K562 (cell line): ENCODE data around the gene BTBD1. TPM values are rescaled to one million over a fixed set of nuclear protein-coding genes. Genes with fewer than 3 reads are reported as not detected.

Experiments
- ATAC-seq: fragments of 200-7000 bp; cut with Tn5 transposase; 3 replicates; pipeline ENCODE4 v1.9.1; 2020; ENCODE audit warnings: moderate library complexity
- BruUV-seq: library from RNA; stranded (reverse); fragments of 400-500 nt; replicated peaks from 2 replicates; lab custom pipeline; 2021; lab: Mats Ljungman, UMichigan
- CTCF ChIA-PET: fragments of 300-600 bp; formaldehyde crosslinking; extraction: SDS; loops from one replicate; lab custom pipeline; 2021; ENCODE audit warnings: low intra/inter-chr PET ratio; lab: Yijun Ruan, JAX
- POLR2A ChIA-PET: fragments of 300-600, 350-650 bp; sonication (Branson Sonifier 250); formaldehyde crosslinking; extraction: SDS; loops from one replicate; lab custom pipeline; 2021; ENCODE audit warnings: antibody characterized with exemption, inconsistent platforms; lab: Yijun Ruan, JAX
- DNase-seq, 4 experiments: peaks; one replicate each; pipeline versions ENCODE4 v3.0.0 to v3.0.0-alpha.2; 2011 to 2018; ENCODE audit warnings: low spot score in 3 of 4, mixed read lengths in 3 of 4; ENCODE audit errors: extremely low read depth in 1 of 4
- FAIRE-seq: peaks from 2 replicates; lab custom pipeline; 2011; peaks lifted over from hg19 to GRCh38; lab: Jason Lieb, UNC
- H2AFZ ChIP-seq: 2 replicates; pipeline ENCODE4 v1.6.0; 2011; ENCODE audit warnings: low read depth, low read length, control low read depth, inconsistent platforms
- H3K27ac ChIP-seq: fragments of 200-600 bp; 3 replicates; pipeline ENCODE4 v1.8.0; 2011; ENCODE audit warnings: low read depth, mild to moderate bottlenecking, control low read depth, inconsistent platforms, low read length, moderate library complexity, mixed read lengths; ENCODE audit errors: extremely low read depth
- H3K27me3 ChIP-seq, 2 experiments: fragments of 300-600 bp in 1 of 2; 2 replicates in 1 of 2; 3 replicates in 1 of 2; pipeline versions ENCODE4 v1.6.0 to v1.8.0; 2011; ENCODE audit warnings: inconsistent platforms in 2 of 2, low read length in 2 of 2, mild to moderate bottlenecking in 1 of 2, mixed read lengths in 1 of 2, moderate library complexity in 1 of 2; ENCODE audit not compliant: control insufficient read depth in 2 of 2, insufficient read depth in 2 of 2
- H3K36me3 ChIP-seq: fragments of 300-600 bp; 3 replicates; pipeline ENCODE4 v1.8.0; 2011; ENCODE audit warnings: mild to moderate bottlenecking, low read length, inconsistent platforms; ENCODE audit not compliant: control insufficient read depth, insufficient read depth
- H3K4me1 ChIP-seq, 2 experiments: fragments of 200-600 bp in 1 of 2; replicated peaks in 1 of 2; 2 replicates in 1 of 2; 3 replicates in 1 of 2; pipeline versions ENCODE4 v1.5.1 to v1.8.0; 2011; ENCODE audit warnings: inconsistent platforms in 2 of 2, low read length in 2 of 2, mild to moderate bottlenecking in 1 of 2, mixed read lengths in 1 of 2, moderate library complexity in 1 of 2; ENCODE audit not compliant: control insufficient read depth in 2 of 2, insufficient read depth in 2 of 2
- H3K4me2 ChIP-seq: 2 replicates; pipeline ENCODE4 v1.6.1; 2011; ENCODE audit warnings: low read length, control low read depth, inconsistent platforms, mixed read lengths; ENCODE audit not compliant: insufficient read depth
- H3K4me3 ChIP-seq: fragments of 200-600 bp; sonication (generic), shearing (Covaris generic); 2 replicates; pipeline ENCODE4 v1.5.1; 2016; ENCODE audit warnings: control low read depth, inconsistent platforms
- H3K79me2 ChIP-seq: fragments of 200-600 bp; 3 replicates; pipeline ENCODE4 v1.8.0; 2011; ENCODE audit warnings: low read length, inconsistent platforms; ENCODE audit not compliant: control insufficient read depth, insufficient read depth
- H3K9ac ChIP-seq, 2 experiments: 2 replicates each; pipeline versions ENCODE4 v1.6.0 to v1.6.1; 2011; ENCODE audit warnings: low read depth in 2 of 2, low read length in 2 of 2, control low read depth in 1 of 2, inconsistent platforms in 1 of 2, mild to moderate bottlenecking in 1 of 2, mixed read lengths in 1 of 2; ENCODE audit not compliant: insufficient read depth in 1 of 2
- H3K9me1 ChIP-seq: one replicate; pipeline ENCODE4 v1.6.0; 2011; ENCODE audit warnings: inconsistent platforms, mild to moderate bottlenecking, low read length, moderate library complexity; ENCODE audit not compliant: control insufficient read depth, insufficient read depth
- H3K9me3 ChIP-seq: replicated peaks from 2 replicates; pipeline ENCODE4 v1.5.1; 2011; ENCODE audit warnings: low read depth, low read length, inconsistent platforms; ENCODE audit not compliant: control insufficient read depth, insufficient read depth
- H4K20me1 ChIP-seq: replicated peaks from 2 replicates; pipeline ENCODE4 v1.6.1; 2011; ENCODE audit warnings: low read length, inconsistent platforms, mixed read lengths; ENCODE audit not compliant: control insufficient read depth, insufficient read depth
- CREM ChIP-seq: IDR thresholded peaks from 2 replicates; pipeline ENCODE4 v1.6.1; 2014; ENCODE audit warnings: antibody characterized with exemption, low read depth
- E2F3 ChIP-seq: fragments of 250-450 bp; sonication (Bioruptor Pico); IDR thresholded peaks from 2 replicates; pipeline ENCODE4 v1.4.0; 2020; ENCODE audit warnings: mild to moderate bottlenecking
- EHMT2 ChIP-seq: fragments of 450-650 bp; IDR thresholded peaks from 2 replicates; pipeline ENCODE4 v1.6.1; 2018; ENCODE audit warnings: antibody characterized with exemption
- FOXJ2 ChIP-seq: fragments of 200-800 bp; sonication (Bioruptor generic); IDR thresholded peaks from 2 replicates; pipeline ENCODE4 v1.6.1; 2016; ENCODE audit warnings: missing genetic modification characterization, missing compliant biosample characterization
- GABPB2 ChIP-seq: fragments of 250-450 bp; sonication (Bioruptor Pico); conservative IDR thresholded peaks from 2 replicates; pipeline ENCODE4 v1.5.1; 2021; ENCODE audit warnings: mild to moderate bottlenecking
- GTF2A2 ChIP-seq: IDR thresholded peaks from 2 replicates; pipeline ENCODE4 v1.6.1; 2016; ENCODE audit warnings: mild to moderate bottlenecking, missing genetic modification characterization, missing compliant biosample characterization
- HBP1 ChIP-seq: fragments of 450-650 bp; formaldehyde crosslinking; IDR thresholded peaks from 2 replicates; pipeline ENCODE4 v1.4.0; 2022; ENCODE audit warnings: missing genetic modification characterization
- HDAC1 ChIP-seq, 2 experiments: fragments of 450-650 bp; IDR thresholded peaks; 2 replicates each; pipeline ENCODE4 v1.6.1; 2016 to 2017; ENCODE audit warnings: inconsistent platforms in 1 of 2, mild to moderate bottlenecking in 1 of 2, moderate library complexity in 1 of 2
- KAT8 ChIP-seq: fragments of 450-650 bp; IDR thresholded peaks from 2 replicates; pipeline ENCODE4 v1.6.1; 2016; ENCODE audit warnings: low read depth, mild to moderate bottlenecking
- POU5F1 ChIP-seq: fragments of 150-350 bp; IDR thresholded peaks from 2 replicates; pipeline ENCODE4 v1.6.1; 2014; ENCODE audit warnings: borderline replicate concordance, low read length, low read depth, mild to moderate bottlenecking; ENCODE audit not compliant: partially characterized antibody
- PURB ChIP-seq: sonication (generic); formaldehyde crosslinking; IDR thresholded peaks from 2 replicates; pipeline ENCODE4 v1.9.0; 2021; ENCODE audit warnings: low read depth, mild to moderate bottlenecking, missing genetic modification reagents
- SMARCA5 ChIP-seq: fragments of 450-650 bp; IDR thresholded peaks from 2 replicates; pipeline ENCODE4 v1.6.1; 2016
- SRF ChIP-seq, 2 experiments: fragments of 250-450, 450-650 bp in 1 of 2; sonication (Bioruptor Pico) in 1 of 2; sonication (generic) in 1 of 2; formaldehyde crosslinking; IDR thresholded peaks; 2 replicates each; pipeline versions ENCODE4 v1.5.0 to v1.5.1; 2020 to 2022; ENCODE audit warnings: mild to moderate bottlenecking in 1 of 2, missing genetic modification reagents in 1 of 2
- TCF7 ChIP-seq: sonication (generic); IDR thresholded peaks from 2 replicates; pipeline ENCODE4 v1.6.1; 2016; ENCODE audit warnings: antibody characterized with exemption, borderline replicate concordance
- TFAM ChIP-seq: fragments of 250-450 bp; sonication (Bioruptor Pico); conservative IDR thresholded peaks from 2 replicates; pipeline ENCODE4 v1.5.0; 2021; ENCODE audit warnings: mild to moderate bottlenecking, moderate library complexity
- XRCC3 ChIP-seq: fragments of 450-650 bp; IDR thresholded peaks from 2 replicates; pipeline ENCODE4 v1.6.1; 2017; ENCODE audit warnings: mild to moderate bottlenecking, moderate library complexity
- ZBTB12 ChIP-seq: fragments of 250-450 bp; sonication (Bioruptor Pico); IDR thresholded peaks from 2 replicates; pipeline ENCODE4 v1.4.0; 2020
- ZNF282 ChIP-seq: sonication (generic); formaldehyde crosslinking; IDR thresholded peaks from 2 replicates; pipeline ENCODE4 v1.8.1; 2023; ENCODE audit warnings: missing genetic modification reagents
- ZNF347 ChIP-seq: fragments of 450-650 bp; formaldehyde crosslinking; IDR thresholded peaks from 2 replicates; pipeline ENCODE4 v1.4.0; 2020; ENCODE audit warnings: low read depth, mild to moderate bottlenecking, moderate library complexity
- ZNF436 ChIP-seq: fragments of 250-450, 450-650 bp; sonication (Bioruptor Pico); formaldehyde crosslinking; IDR thresholded peaks from 2 replicates; pipeline ENCODE4 v1.7.0; 2020; ENCODE audit warnings: mild to moderate bottlenecking
- ZNF57 ChIP-seq: fragments of 450-650 bp; formaldehyde crosslinking; IDR thresholded peaks from 2 replicates; pipeline ENCODE4 v1.4.0; 2020; ENCODE audit warnings: mild to moderate bottlenecking, moderate library complexity
- ZNF707 ChIP-seq: fragments of 250-450 bp; sonication (Bioruptor Pico); conservative IDR thresholded peaks from 2 replicates; pipeline ENCODE4 v1.8.0; 2022; ENCODE audit warnings: inconsistent platforms, mild to moderate bottlenecking, moderate library complexity
- ZNF785 ChIP-seq: fragments of 250-450 bp; sonication (Bioruptor Pico); IDR thresholded peaks from 2 replicates; pipeline ENCODE4 v1.4.0; 2020; ENCODE audit warnings: mild to moderate bottlenecking
- WGBS: fragments of 100-300 bp; shearing (Covaris generic); methylation state at CpG from one replicate; pipeline ENCODE4 v1.1.6; 2016; ENCODE audit warnings: low coverage, mixed read lengths; ENCODE audit not compliant: insufficient coverage; ENCODE audit errors: missing lambda C conversion rate; 5-methylcytosine and 5-hydroxymethylcytosine counted together
- in situ Hi-C: fragments of 300-500 bp; cut with MboI; formaldehyde crosslinking; loops from 4 replicates; pipeline ENCODE4 v1.15.0; 2018; ENCODE audit warnings: inconsistent platforms, mixed read lengths
- intact Hi-C: fragments of 100-400 bp; cut with micrococcal nuclease; formaldehyde crosslinking; loops from 2 replicates; pipeline ENCODE4 v1.14.2; 2022
- polyA plus RNA-seq, 8 experiments: library from polyadenylated mRNA; depleted of rRNA in 4 of 8; stranded (reverse) in 5 of 8; unstranded in 3 of 8; fragments of >200 nt; fragmentation: Nextera tagmentation in 2 of 8; fragmentation: Illumina TruSeq in 1 of 8; extraction: Ambion mirVana in 2 of 8; extraction: Trizol in 1 of 8; gene quantifications; 2 replicates each; pipeline versions ENCODE4 v1.2.1 to v1.2.3, GENCODE V29; 2011 to 2014; ENCODE audit warnings: inconsistent platforms in 1 of 8, missing spikeins in 1 of 8
- total RNA-seq, 7 experiments: library from RNA; depleted of rRNA in 6 of 7; stranded (reverse); fragments of >200 nt in 6 of 7; fragmentation: Illumina TruSeq in 2 of 7; extraction: Trizol in 2 of 7; gene quantifications; 2 replicates each; pipeline versions ENCODE4 v1.2.1 to v1.2.3, GENCODE V29; 2011 to 2021; ENCODE audit warnings: low replicate concordance in 1 of 7

The BTBD1 gene
- total and polyA plus RNA-seq, 9 of the 15 experiments (the other 6 are each of a cell fraction or from before 2014, with no cell fraction given): 19.4 to 106 (median 90.4) TPM

DNA sequence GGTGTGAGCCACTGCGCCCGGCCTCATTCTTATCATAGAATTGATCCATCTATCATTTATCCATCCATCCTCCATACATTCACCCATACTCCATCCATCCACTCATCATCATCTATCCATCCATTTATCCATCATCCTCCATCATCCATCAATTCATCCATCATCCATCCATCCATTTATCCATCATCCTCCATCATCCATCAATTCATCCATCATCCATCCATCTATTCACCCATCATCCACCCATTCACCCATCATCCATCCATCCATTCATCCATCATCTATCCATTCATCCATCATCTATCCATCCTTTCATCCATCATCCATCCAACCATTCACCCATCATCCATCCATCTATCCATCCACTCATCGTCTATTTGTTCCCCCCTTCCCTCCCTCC is 44.1 kb upstream of the BTBD1 start (continued):
- TF ChIP-seq ZNF347 (no peak), TFAM (CRISPR knock-in tag) (no peak), TCF7 (no peak), GABPB2 (CRISPR knock-in tag) (no peak), ZNF707 (no peak), ZNF436 (no peak), HDAC1 (IDR thresholded peaks at IDR 0.05) (peak in 1 of 2 experiments; percentile 71; a peak in 2 of 4 replicates), HBP1 (CRISPR knock-in tag) (0 out of 2 replicates have a peak, but pooled peaks have one; percentile 19), EHMT2 (peak; percentile 70), POU5F1 (no peak), CREM (no peak)

DNA sequence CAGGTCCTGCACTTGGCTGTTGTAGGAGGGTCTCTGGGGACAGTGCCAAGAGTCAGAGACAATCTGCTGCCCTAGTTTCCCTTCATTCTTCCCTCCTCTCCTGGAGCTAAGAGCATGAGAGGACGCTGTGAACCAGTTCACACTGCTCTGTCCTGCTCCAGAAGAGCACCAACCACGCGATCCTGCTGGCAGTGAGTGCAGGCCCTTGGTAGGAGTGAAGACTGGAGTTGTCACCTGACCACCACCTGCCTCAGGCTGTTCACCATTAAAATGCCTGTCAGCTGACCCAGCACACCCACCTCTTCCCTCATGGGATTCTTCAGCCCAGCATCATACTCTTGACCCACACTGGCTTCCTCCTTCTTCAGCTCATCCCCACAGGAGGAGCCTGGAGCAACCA is 43.3 kb upstream of the BTBD1 start:
- DNase-seq: no peak
- Histone ChIP-seq H3K9ac (no peak overlapping the region), H3K9me3 (no peaks in the 10 kb centered on the region), H3K4me2 (no peak overlapping the region), H3K9me1 (no peaks in the 10 kb centered on the region), H3K4me1 (peaks cover 18 to 24% of the 10 kb centered on the region in 2 experiments; a peak in 4 of 5 replicates), H2AFZ (no peak overlapping the region), H3K27ac (no peak overlapping the region), H4K20me1 (no peaks in the 10 kb centered on the region), H3K4me3 (no peak overlapping the region), H3K27me3 (no peaks in the 10 kb centered on the region; a peak in 1 of 5 replicates), H3K36me3 (no peaks in the 10 kb centered on the region), H3K79me2 (no peaks in the 10 kb centered on the region)
- ATAC-seq: no peak
- in situ Hi-C loops: no loop called here
- no peak for FAIRE-seq
- ChIA-PET CTCF (no interaction called here), POLR2A (interaction anchor here (0.7 kb wide), 1 partner anchor 24 kb away, joined by 3 read pairs; no protein-coding TSS in a partner anchor)
- BruUV-seq: no TSS peak
- WGBS: 55% methylated on average over 3 of the region's 3 CpGs
- intact Hi-C loops: no loop called here
- no peak for TF ChIP-seq XRCC3
- no peak for TF ChIP-seq ZBTB12 (CRISPR knock-in tag)
- no peak for TF ChIP-seq SMARCA5
- TF ChIP-seq ZNF785 (CRISPR knock-in tag): no peak
- no peak for TF ChIP-seq E2F3 (CRISPR knock-in tag)
- TF ChIP-seq FOXJ2 (tag): no peak
- no peak for TF ChIP-seq HDAC1 (IDR thresholded peaks at IDR 0.05)
- no peak for TF ChIP-seq KAT8
- TF ChIP-seq GTF2A2: no peak
- TF ChIP-seq ZNF282 (CRISPR knock-in tag): no peak
- TF ChIP-seq SRF (CRISPR knock-in tag; IDR thresholded peaks at IDR 0.05): no peak
- no peak for TF ChIP-seq PURB (CRISPR knock-in tag)
- TF ChIP-seq ZNF57: no peak
